ENCODE measurements around the gene CTIF. TPM values are rescaled to one million over a fixed set of nuclear protein-coding genes. Genes with fewer than 3 reads are reported as not detected.

CTIF gene
- total RNA-seq, 4 donors from 2014 or later = 72.2 to 137 (median 86.5) TPM

DNA sequence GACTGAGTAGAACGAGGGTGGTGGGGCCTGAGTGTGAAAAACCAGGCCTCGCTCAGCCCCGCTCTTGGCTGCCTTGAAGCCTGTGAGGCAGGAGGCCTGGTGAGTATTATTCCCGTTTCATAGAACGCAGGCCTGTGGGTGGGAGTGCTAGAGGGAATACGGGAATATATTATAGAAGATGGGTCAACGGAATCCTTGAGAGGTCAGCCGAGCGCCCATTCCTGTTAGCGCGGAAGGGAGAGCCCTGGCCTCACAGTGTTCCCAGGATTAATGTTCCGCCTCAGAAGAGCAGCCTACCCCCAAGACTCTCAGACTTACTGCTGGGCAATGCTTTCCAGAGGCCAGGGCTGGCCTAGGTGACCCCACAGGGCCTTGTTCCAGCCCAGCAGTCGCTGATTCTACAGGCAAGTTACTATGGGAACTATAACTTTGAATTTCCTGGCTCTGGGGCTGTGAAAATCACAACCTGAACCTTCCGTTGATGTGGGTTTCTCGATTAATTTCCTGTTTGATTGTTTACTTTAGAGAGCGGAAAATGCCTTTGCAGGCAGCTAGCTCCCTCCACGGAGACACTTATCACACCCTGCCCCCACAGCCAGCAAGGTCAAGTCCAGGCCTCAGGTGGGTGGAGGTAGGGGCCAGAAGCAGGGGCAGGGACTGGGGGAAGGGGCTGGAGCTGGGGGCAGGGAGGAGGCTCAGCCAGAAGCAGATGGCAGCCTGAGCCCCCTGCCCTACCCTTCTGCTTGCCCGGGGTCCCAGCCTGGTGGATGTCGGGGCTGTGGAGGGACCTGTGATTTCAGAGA lies 303.6 kb downstream of the CTIF start:
- H3K4me1 ChIP-seq = peaks cover 0 to 33% (median 27%) of the 10 kb centered on the region in 4 donors
- WGBS, 2 donors = 47 to 56% methylated on average over 18 to 19 of the region's 19 CpGs

DNA sequence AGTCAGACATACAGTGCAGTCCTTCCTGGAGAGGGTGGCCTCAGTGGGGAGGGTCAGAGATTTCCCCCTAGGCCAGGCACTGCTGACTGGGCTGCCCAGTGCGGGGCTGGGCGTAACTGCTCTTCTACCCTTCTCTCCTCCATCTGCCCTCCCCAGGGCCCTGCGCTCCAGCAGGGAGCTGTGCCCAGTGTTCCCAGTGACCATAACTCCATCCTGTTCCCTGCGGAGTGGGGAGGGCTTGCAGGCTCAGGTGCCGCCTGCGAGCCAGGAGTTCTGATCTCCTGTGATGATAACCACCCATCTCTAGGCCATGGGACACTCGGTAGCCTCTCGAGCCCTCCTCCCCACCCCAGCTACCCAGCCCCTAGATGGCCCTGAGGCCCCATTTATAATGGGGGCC lies 304.3 kb downstream of the CTIF start:
- no peaks in the 10 kb centered on the region for H3K27me3 ChIP-seq
- DNase-seq (ENCODE audit: low spot score in 2 of 2) = no peak
- H3K27ac ChIP-seq = peak overlapping the region in 2 of 4 donors; percentile 4 to 61
- TF ChIP-seq, protein P1, sequence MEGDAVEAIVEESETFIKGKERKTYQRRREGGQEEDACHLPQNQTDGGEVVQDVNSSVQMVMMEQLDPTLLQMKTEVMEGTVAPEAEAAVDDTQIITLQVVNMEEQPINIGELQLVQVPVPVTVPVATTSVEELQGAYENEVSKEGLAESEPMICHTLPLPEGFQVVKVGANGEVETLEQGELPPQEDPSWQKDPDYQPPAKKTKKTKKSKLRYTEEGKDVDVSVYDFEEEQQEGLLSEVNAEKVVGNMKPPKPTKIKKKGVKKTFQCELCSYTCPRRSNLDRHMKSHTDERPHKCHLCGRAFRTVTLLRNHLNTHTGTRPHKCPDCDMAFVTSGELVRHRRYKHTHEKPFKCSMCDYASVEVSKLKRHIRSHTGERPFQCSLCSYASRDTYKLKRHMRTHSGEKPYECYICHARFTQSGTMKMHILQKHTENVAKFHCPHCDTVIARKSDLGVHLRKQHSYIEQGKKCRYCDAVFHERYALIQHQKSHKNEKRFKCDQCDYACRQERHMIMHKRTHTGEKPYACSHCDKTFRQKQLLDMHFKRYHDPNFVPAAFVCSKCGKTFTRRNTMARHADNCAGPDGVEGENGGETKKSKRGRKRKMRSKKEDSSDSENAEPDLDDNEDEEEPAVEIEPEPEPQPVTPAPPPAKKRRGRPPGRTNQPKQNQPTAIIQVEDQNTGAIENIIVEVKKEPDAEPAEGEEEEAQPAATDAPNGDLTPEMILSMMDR (IDR thresholded peaks at IDR 0.05) = no peak
- no peak for TF ChIP-seq EP300 (IDR thresholded peaks at IDR 0.05)
- no peak for TF ChIP-seq POLR2A (IDR thresholded peaks at IDR 0.05)
- no peaks in the 10 kb centered on the region for H3K9me3 ChIP-seq
- H3K36me3 ChIP-seq = no peaks in the 10 kb centered on the region
- H3K4me3 ChIP-seq = no peak overlapping the region
- 81 to 93% methylated on average over 5 to 8 of the region's 8 CpGs for WGBS, 2 donors
- peaks cover 0 to 39% (median 27%) of the 10 kb centered on the region in 4 donors for H3K4me1 ChIP-seq

More for the DNA sequence above, 303.6 kb downstream of the CTIF start:
- no peaks in the 10 kb centered on the region for H3K36me3 ChIP-seq
- TF ChIP-seq EP300 (IDR thresholded peaks at IDR 0.05) = peak in 1 of 2 donors; percentile 27
- TF ChIP-seq, protein P1 (IDR thresholded peaks at IDR 0.05) = no peak
- no peak for DNase-seq (ENCODE audit: low spot score in 2 of 2)
- no peak overlapping the region for H3K4me3 ChIP-seq
- no peaks in the 10 kb centered on the region for H3K27me3 ChIP-seq
- H3K27ac ChIP-seq = peak overlapping the region in 3 of 4 donors; percentile 61 to 80 (median 69)
- H3K9me3 ChIP-seq = no peaks in the 10 kb centered on the region

DNA sequence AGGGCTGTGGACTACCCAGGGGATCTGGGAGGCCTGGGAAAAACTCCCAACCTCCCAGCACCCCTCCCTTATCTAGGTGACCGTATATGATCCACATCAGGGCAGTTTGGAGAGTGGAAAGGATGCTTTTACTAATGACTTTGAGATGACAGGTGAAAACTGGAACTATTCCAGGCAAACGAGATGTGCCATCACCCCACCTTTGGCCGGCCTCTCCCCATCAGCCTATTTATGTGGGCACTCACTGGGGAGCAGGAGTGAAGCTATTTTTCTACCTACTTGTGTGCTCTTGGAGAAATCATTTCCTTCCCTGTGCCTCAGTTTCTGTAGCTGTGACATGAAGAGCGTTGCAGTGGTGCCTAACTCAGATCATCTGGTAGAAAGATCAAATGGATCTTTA lies 304.8 kb downstream of the CTIF start:
- Histone ChIP-seq H3K27ac (no peak overlapping the region), H3K4me1 (peaks cover 0 to 43% (median 27%) of the 10 kb centered on the region in 4 donors), H3K36me3 (no peaks in the 10 kb centered on the region), H3K4me3 (no peak overlapping the region), H3K9me3 (no peaks in the 10 kb centered on the region), H3K27me3 (no peaks in the 10 kb centered on the region)
- DNase-seq (ENCODE audit: low spot score in 2 of 2) = no peak
- TF ChIP-seq EP300 (IDR thresholded peaks at IDR 0.05) = no peak
- TF ChIP-seq POLR2A (IDR thresholded peaks at IDR 0.05) = no peak
- TF ChIP-seq, protein P1 (IDR thresholded peaks at IDR 0.05) = no peak
- WGBS, 2 donors = 90 to 93% methylated on average over 4 of the region's 4 CpGs

DNA sequence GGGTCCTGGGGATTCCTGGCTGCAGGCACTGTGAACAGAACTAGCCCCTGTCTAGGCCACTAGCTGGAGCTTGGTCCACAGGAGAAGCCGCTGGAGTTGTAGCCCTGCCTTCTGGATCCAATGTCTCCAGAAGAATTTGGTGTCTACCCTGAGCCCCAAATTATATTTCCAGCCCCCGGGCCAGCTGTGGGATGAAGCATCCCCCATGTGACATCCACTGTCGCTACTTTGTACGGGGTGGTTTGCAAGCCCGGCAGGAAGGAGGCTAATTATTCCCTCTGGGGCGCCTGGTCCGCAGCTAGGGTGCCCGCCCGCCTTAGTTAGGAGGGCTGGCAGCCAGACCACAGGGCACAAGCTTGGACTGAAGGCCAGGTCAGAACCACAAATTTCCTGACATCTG lies 305.4 kb downstream of the CTIF start:
- no peak overlapping the region for H3K27ac ChIP-seq
- TF ChIP-seq POLR2A (IDR thresholded peaks at IDR 0.05) = no peak
- TF ChIP-seq, protein P1 (IDR thresholded peaks at IDR 0.05) = no peak
- no peak for TF ChIP-seq EP300 (IDR thresholded peaks at IDR 0.05)
- DNase-seq (ENCODE audit: low spot score in 2 of 2) = no peak
- H3K4me1 ChIP-seq = peaks cover 0 to 46% (median 25%) of the 10 kb centered on the region in 4 donors
- no peaks in the 10 kb centered on the region for H3K9me3 ChIP-seq
- 92 to 93% methylated on average over 9 of the region's 9 CpGs for WGBS, 2 donors
- no peaks in the 10 kb centered on the region for H3K36me3 ChIP-seq
- no peaks in the 10 kb centered on the region for H3K27me3 ChIP-seq
- H3K4me3 ChIP-seq = no peak overlapping the region

DNA sequence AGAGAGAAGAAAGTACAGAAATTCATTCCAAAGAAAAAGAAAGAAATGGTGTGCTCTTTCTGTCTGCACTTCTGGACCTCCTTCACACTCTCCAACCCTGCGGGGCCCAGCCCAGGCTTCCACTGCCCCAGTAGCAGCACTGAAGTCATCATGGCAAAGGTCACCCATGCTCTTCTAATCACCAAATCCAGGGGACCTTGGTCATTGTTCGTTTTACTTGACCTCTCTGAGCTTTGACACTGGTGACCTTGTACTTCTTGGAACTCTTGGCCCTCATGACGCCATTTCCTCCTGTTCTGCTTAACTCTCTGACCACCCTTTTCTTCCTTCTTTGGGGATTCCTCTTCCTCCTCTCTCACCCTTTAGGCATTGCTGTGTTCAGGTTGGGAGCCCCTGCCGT lies 306.3 kb downstream of the CTIF start:
- Histone ChIP-seq H3K4me1 (peaks cover 0 to 50% (median 25%) of the 10 kb centered on the region in 4 donors), H3K27me3 (no peaks in the 10 kb centered on the region), H3K9me3 (no peaks in the 10 kb centered on the region), H3K27ac (no peak overlapping the region), H3K36me3 (no peaks in the 10 kb centered on the region), H3K4me3 (no peak overlapping the region)
- WGBS, 2 donors = 73 to 74% methylated on average over 4 of the region's 4 CpGs
- TF ChIP-seq, protein P1 (IDR thresholded peaks at IDR 0.05) = no peak
- peak in 1 of 2 donors; percentile 21 for TF ChIP-seq EP300 (IDR thresholded peaks at IDR 0.05)
- no peak for TF ChIP-seq POLR2A (IDR thresholded peaks at IDR 0.05)
- no peak for DNase-seq (ENCODE audit: low spot score in 2 of 2)
